GM12878 (cell line): Measurements from ENCODE around the gene SLC6A11. TPM values are rescaled to one million over a fixed set of nuclear protein-coding genes. Genes with fewer than 3 reads are reported as not detected.

Source experiments
- ATAC-seq: fragments of 200-7000 bp; cut with Tn5 transposase; 3 replicates; pipeline ENCODE4 v1.9.1; 2020; ENCODE audit warnings: mild to moderate bottlenecking, moderate library complexity
- BruUV-seq: library from RNA; stranded (reverse); fragments of 400-500 nt; replicated peaks from 2 replicates; lab custom pipeline; 2021; lab: Mats Ljungman, UMichigan
- CTCF ChIA-PET: fragments of 300-600 bp; sonication (Branson Sonifier 250); formaldehyde crosslinking; extraction: SDS; loops from one replicate; lab custom pipeline; 2021; ENCODE audit warnings: inconsistent platforms; lab: Yijun Ruan, JAX
- POLR2A ChIA-PET: fragments of 350-600 bp; formaldehyde crosslinking; extraction: SDS; loops from one replicate; lab custom pipeline; 2021; ENCODE audit warnings: inconsistent platforms; lab: Charles Lee
- RAD21 ChIA-PET: fragments of 300-600 bp; sonication (Branson Sonifier 250); formaldehyde crosslinking; loops from one replicate; lab custom pipeline; 2023; ENCODE audit warnings: antibody characterized with exemption; ENCODE audit not compliant: unreplicated experiment; lab: Charles Lee
- SMC1A ChIA-PET: fragments of 300-600 bp; sonication (Branson Sonifier 250); formaldehyde crosslinking; loops from one replicate; lab custom pipeline; 2023; ENCODE audit not compliant: unreplicated experiment, uncharacterized antibody; lab: Charles Lee
- DNase-seq: peaks from one replicate; pipeline ENCODE4 v3.0.0-alpha.2; 2011; ENCODE audit warnings: low read depth, low spot score
- FAIRE-seq: peaks from 3 replicates; lab custom pipeline; 2011; peaks lifted over from hg19 to GRCh38; lab: Jason Lieb, UNC
- H2AFZ ChIP-seq: 2 replicates; pipeline ENCODE4 v1.6.0; 2011; ENCODE audit warnings: low read depth, low read length, control low read depth; ENCODE audit not compliant: control insufficient read depth
- H3K27ac ChIP-seq: 2 replicates; pipeline ENCODE4 v1.5.1; 2011; ENCODE audit warnings: control low read depth; ENCODE audit not compliant: control insufficient read depth, insufficient read depth
- H3K27me3 ChIP-seq, 2 experiments: replicated peaks in 1 of 2; 2 replicates each; pipeline versions ENCODE4 v1.6.0 to v1.6.1; 2011; ENCODE audit warnings: low read length in 1 of 2; ENCODE audit not compliant: control insufficient read depth in 2 of 2, insufficient read depth in 2 of 2
- H3K36me3 ChIP-seq, 2 experiments: 2 replicates each; pipeline ENCODE4 v1.5.1; 2011; ENCODE audit warnings: low read length in 1 of 2; ENCODE audit not compliant: control insufficient read depth in 2 of 2, insufficient read depth in 2 of 2
- H3K4me1 ChIP-seq: 2 replicates; pipeline ENCODE4 v1.6.1; 2011; ENCODE audit warnings: mild to moderate bottlenecking, low read length, moderate library complexity, mixed read lengths; ENCODE audit not compliant: control insufficient read depth, insufficient read depth
- H3K4me2 ChIP-seq: 2 replicates; pipeline ENCODE4 v1.6.0; 2011; ENCODE audit warnings: control low read depth; ENCODE audit not compliant: control insufficient read depth, insufficient read depth
- H3K4me3 ChIP-seq: fragments of 200-600 bp; sonication (generic); 2 replicates; pipeline ENCODE4 v1.5.1; 2016
- H3K79me2 ChIP-seq: 2 replicates; pipeline ENCODE4 v1.6.0; 2011; ENCODE audit warnings: low read length; ENCODE audit not compliant: control insufficient read depth, insufficient read depth
- H3K9ac ChIP-seq: 2 replicates; pipeline ENCODE4 v1.8.0; 2011; ENCODE audit warnings: low read length, control low read depth, mixed read lengths; ENCODE audit not compliant: control insufficient read depth, insufficient read depth
- H3K9me3 ChIP-seq: replicated peaks from 3 replicates; pipeline ENCODE4 v1.5.1; 2011; ENCODE audit warnings: mild to moderate bottlenecking, low read length; ENCODE audit not compliant: control insufficient read depth, insufficient read depth
- H4K20me1 ChIP-seq: 2 replicates; pipeline ENCODE4 v1.6.0; 2011; ENCODE audit not compliant: control insufficient read depth, insufficient read depth
- CBFB ChIP-seq: IDR thresholded peaks from 2 replicates; pipeline ENCODE4 v1.6.1; 2016; ENCODE audit warnings: antibody characterized with exemption, low read depth
- CREB1 ChIP-seq: IDR thresholded peaks from 2 replicates; pipeline ENCODE4 v1.6.1; 2012; ENCODE audit warnings: low read depth, mild to moderate bottlenecking, inconsistent platforms
- GATAD2B ChIP-seq: fragments of 450-650 bp; conservative IDR thresholded peaks from 2 replicates; pipeline ENCODE4 v1.6.1; 2017; ENCODE audit warnings: low read depth, mild to moderate bottlenecking, moderate library complexity
- MEF2B ChIP-seq: fragments of 450-650 bp; IDR thresholded peaks from 2 replicates; pipeline ENCODE4 v1.6.1; 2018; ENCODE audit warnings: mild to moderate bottlenecking, moderate library complexity; ENCODE audit not compliant: partially characterized antibody, poor library complexity, severe bottlenecking
- MTA3 ChIP-seq: IDR thresholded peaks from 2 replicates; pipeline ENCODE4 v1.6.1; 2012; ENCODE audit warnings: low read length, inconsistent platforms, borderline replicate concordance
- NR2C1 ChIP-seq: fragments of 450-650 bp; IDR thresholded peaks from 2 replicates; pipeline ENCODE4 v1.6.1; 2017; ENCODE audit warnings: antibody characterized with exemption, mild to moderate bottlenecking, moderate library complexity
- NRF1 ChIP-seq: conservative IDR thresholded peaks from 2 replicates; pipeline ENCODE4 v1.6.1; 2011; ENCODE audit warnings: mild to moderate bottlenecking, low read depth, low read length, improper control_type of control experiment
- PAX8 ChIP-seq: fragments of 450-650 bp; IDR thresholded peaks from 2 replicates; pipeline ENCODE4 v1.6.1; 2017; ENCODE audit warnings: mild to moderate bottlenecking, moderate library complexity
- RCOR1 ChIP-seq: conservative IDR thresholded peaks from 2 replicates; pipeline ENCODE4 v1.6.1; 2012; ENCODE audit warnings: low read depth, low read length, improper control_type of control experiment
- SIX5 ChIP-seq: IDR thresholded peaks from 2 replicates; pipeline ENCODE4 v1.6.1; 2011; ENCODE audit warnings: mild to moderate bottlenecking, low read depth, low read length, moderate library complexity; ENCODE audit not compliant: severe bottlenecking
- SMC3 ChIP-seq: IDR thresholded peaks from 2 replicates; pipeline ENCODE4 v1.6.1; 2011; ENCODE audit warnings: low read length, improper control_type of control experiment, borderline replicate concordance
- ZNF24 ChIP-seq: fragments of 450-650 bp; IDR thresholded peaks from 2 replicates; pipeline ENCODE4 v1.6.1; 2017; ENCODE audit warnings: antibody characterized with exemption, mild to moderate bottlenecking
- WGBS: methylation state at CpG from one replicate; pipeline ENCODE4 v1.1.6; 2016; ENCODE audit warnings: low lambda C conversion rate; ENCODE audit not compliant: insufficient replicate concordance, insufficient coverage; ENCODE audit errors: missing lambda C conversion rate; 5-methylcytosine and 5-hydroxymethylcytosine counted together
- in situ Hi-C: fragments of 300-500 bp; cut with MboI; formaldehyde crosslinking; loops from 9 replicates; pipeline ENCODE4 v1.14.3; 2018; ENCODE audit warnings: mixed read lengths
- intact Hi-C: fragments of 100-400 bp; cut with micrococcal nuclease; formaldehyde crosslinking; loops from one replicate; pipeline ENCODE4 v1.14.2; 2022; ENCODE audit not compliant: unreplicated experiment
- polyA plus RNA-seq, 11 experiments: library from polyadenylated mRNA; depleted of rRNA in 4 of 11; unstranded in 6 of 11; stranded (reverse) in 5 of 11; fragments of >200 nt; fragmentation: Nextera tagmentation in 4 of 11; fragmentation: Illumina TruSeq in 1 of 11; extraction: Ambion mirVana in 4 of 11; extraction: Trizol in 1 of 11; gene quantifications; 1 replicate in 1 of 11; 2 replicates in 10 of 11; pipeline versions ENCODE4 v1.2.1 to v1.2.3, GENCODE V29; 2011 to 2016; ENCODE audit warnings: inconsistent platforms in 2 of 11, missing spikeins in 2 of 11, low read depth in 1 of 11
- total RNA-seq, 4 experiments: library from RNA; depleted of rRNA in 3 of 4; stranded (reverse); fragments of >200 nt in 3 of 4; fragmentation: Illumina TruSeq in 1 of 4; extraction: Trizol in 1 of 4; gene quantifications; 2 replicates each; pipeline versions ENCODE4 v1.2.1 to v1.2.3, GENCODE V29; 2013 to 2021
- TF ChIP-seq, protein P1 (sequence below): fragments of 450-650 bp; IDR thresholded peaks from 2 replicates; pipeline ENCODE4 v1.6.1; 2017; ENCODE audit warnings: borderline replicate concordance
- TF ChIP-seq, protein P2 (sequence below): fragments of 150-350 bp; IDR thresholded peaks from 2 replicates; pipeline ENCODE4 v1.6.1; 2016; ENCODE audit warnings: low read depth, low read length

The SLC6A11 gene
- total and polyA plus RNA-seq, 10 of the 15 experiments (the other 5 are each of a cell fraction or from before 2014, with no cell fraction given): not detected

DNA sequence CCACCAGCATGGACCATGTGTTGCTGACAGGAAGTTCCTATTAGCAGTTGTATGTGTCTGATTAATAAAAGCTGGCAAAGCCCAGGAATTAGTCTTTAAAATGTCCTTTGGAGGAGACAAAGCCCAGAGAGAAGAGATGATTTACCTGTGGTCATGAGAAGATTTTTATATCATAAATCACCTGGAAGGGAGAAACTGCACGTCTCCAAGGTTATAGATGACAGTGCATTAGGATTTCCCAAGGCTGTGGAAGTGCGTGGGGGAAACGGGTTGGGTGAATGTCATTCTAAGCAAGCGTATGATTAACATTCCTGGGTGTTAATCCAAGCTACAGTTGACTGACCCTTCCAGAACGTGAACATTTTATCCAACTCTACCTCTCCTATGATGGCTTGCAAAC lies 76.6 kb downstream of the SLC6A11 start:
- H3K27me3 ChIP-seq: no peaks in the 10 kb centered on the region
- no peaks in the 10 kb centered on the region; the same call in 2 of the 3 replicates for H3K9me3 ChIP-seq
- WGBS: 55% methylated on average over 5 of the region's 5 CpGs
- H3K27ac ChIP-seq: no peak overlapping the region
- POLR2A ChIA-PET: no interaction called here
- intact Hi-C loops (no loop called here), in situ Hi-C loops (no loop called here)
- H3K36me3 ChIP-seq: no peaks in the 10 kb centered on the region
- no peaks in the 10 kb centered on the region for H3K79me2 ChIP-seq
- FAIRE-seq: no peak
- no peak for ATAC-seq
- RAD21 ChIA-PET: no interaction called here
- no peaks in the 10 kb centered on the region for H4K20me1 ChIP-seq
- no peak overlapping the region for H3K4me2 ChIP-seq
- SMC1A ChIA-PET: no interaction called here
- TF ChIP-seq SIX5: no peak
- no peak for TF ChIP-seq CBFB
- no peak for TF ChIP-seq PAX8
- TF ChIP-seq MEF2B: no peak
- TF ChIP-seq, all 136 proteins: peak for 0
- no peak overlapping the region for H3K4me3 ChIP-seq
- BruUV-seq: no TSS peak
- CTCF ChIA-PET: no interaction called here
- H3K9ac ChIP-seq: no peak overlapping the region
- no peaks in the 10 kb centered on the region for H3K4me1 ChIP-seq
- no peak for DNase-seq
- no peak overlapping the region for H2AFZ ChIP-seq

DNA sequence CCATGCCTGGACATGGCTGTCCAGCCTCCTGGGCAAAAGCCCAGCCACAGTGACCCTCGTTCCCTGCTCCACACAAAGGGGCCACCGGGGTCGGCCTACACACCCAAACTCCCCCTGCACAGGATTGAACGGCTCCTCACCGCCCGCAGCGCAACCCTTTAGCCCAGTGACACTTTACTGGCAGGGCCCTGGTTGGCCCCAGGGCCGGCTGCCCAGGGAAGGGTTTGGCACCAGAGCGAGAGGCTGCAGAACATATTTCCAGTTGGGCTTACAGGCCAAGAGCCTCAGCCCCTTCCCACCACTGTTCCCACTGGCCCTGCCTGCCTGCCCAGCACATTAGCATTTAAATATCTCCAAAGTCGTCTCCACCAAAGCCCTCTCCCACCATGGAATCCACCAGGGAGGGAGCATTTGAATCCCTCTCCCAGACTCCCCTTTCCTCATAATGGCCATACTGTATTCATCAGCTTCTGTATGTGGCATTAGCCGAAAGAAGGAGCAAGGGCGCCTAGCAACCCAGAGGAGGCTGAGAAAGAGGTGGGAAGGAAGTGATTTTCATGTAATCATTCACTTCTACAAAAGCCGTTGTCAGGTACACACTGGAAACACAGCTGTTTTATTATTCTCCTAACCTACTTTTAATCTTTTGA lies 85.4 kb downstream of the SLC6A11 start:
- POLR2A ChIA-PET: interaction anchor here (0.6 kb wide), 1 partner anchor 64 kb away, joined by 3 read pairs; no protein-coding TSS in a partner anchor
- no TSS peak for BruUV-seq
- in situ Hi-C loops (no loop called here), intact Hi-C loops (no loop called here)
- ATAC-seq (no peak), DNase-seq (no peak), FAIRE-seq (no peak)
- Histone ChIP-seq H2AFZ (no peak overlapping the region), H4K20me1 (no peaks in the 10 kb centered on the region), H3K27ac (no peak overlapping the region), H3K4me3 (no peak overlapping the region), H3K9me3 (no peaks in the 10 kb centered on the region; the same call in 2 of the 3 replicates), H3K9ac (no peak overlapping the region), H3K4me1 (no peaks in the 10 kb centered on the region), H3K36me3 (no peaks in the 10 kb centered on the region), H3K27me3 (no peaks in the 10 kb centered on the region), H3K4me2 (no peak overlapping the region), H3K79me2 (no peaks in the 10 kb centered on the region)
- SMC1A ChIA-PET: no interaction called here
- CTCF ChIA-PET: no interaction called here
- 49% methylated on average over 13 of the region's 13 CpGs for WGBS
- RAD21 ChIA-PET: no interaction called here
- TF ChIP-seq, protein P1, sequence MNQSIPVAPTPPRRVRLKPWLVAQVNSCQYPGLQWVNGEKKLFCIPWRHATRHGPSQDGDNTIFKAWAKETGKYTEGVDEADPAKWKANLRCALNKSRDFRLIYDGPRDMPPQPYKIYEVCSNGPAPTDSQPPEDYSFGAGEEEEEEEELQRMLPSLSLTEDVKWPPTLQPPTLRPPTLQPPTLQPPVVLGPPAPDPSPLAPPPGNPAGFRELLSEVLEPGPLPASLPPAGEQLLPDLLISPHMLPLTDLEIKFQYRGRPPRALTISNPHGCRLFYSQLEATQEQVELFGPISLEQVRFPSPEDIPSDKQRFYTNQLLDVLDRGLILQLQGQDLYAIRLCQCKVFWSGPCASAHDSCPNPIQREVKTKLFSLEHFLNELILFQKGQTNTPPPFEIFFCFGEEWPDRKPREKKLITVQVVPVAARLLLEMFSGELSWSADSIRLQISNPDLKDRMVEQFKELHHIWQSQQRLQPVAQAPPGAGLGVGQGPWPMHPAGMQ: no peak
- TF ChIP-seq RCOR1: no peak
- TF ChIP-seq ZNF24: no peak
- TF ChIP-seq CREB1: no peak
- TF ChIP-seq MTA3: no peak
- TF ChIP-seq, protein P2, sequence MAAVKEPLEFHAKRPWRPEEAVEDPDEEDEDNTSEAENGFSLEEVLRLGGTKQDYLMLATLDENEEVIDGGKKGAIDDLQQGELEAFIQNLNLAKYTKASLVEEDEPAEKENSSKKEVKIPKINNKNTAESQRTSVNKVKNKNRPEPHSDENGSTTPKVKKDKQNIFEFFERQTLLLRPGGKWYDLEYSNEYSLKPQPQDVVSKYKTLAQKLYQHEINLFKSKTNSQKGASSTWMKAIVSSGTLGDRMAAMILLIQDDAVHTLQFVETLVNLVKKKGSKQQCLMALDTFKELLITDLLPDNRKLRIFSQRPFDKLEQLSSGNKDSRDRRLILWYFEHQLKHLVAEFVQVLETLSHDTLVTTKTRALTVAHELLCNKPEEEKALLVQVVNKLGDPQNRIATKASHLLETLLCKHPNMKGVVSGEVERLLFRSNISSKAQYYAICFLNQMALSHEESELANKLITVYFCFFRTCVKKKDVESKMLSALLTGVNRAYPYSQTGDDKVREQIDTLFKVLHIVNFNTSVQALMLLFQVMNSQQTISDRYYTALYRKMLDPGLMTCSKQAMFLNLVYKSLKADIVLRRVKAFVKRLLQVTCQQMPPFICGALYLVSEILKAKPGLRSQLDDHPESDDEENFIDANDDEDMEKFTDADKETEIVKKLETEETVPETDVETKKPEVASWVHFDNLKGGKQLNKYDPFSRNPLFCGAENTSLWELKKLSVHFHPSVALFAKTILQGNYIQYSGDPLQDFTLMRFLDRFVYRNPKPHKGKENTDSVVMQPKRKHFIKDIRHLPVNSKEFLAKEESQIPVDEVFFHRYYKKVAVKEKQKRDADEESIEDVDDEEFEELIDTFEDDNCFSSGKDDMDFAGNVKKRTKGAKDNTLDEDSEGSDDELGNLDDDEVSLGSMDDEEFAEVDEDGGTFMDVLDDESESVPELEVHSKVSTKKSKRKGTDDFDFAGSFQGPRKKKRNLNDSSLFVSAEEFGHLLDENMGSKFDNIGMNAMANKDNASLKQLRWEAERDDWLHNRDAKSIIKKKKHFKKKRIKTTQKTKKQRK: no peak
- TF ChIP-seq NRF1: no peak
- no peak for TF ChIP-seq GATAD2B
- TF ChIP-seq NR2C1: no peak
- no peak for TF ChIP-seq SMC3
